NK-92 (cell line): ENCODE data around the gene AJUBA.
"Not testable (repeated sequence)": the region's sequence is repeated elsewhere in the genome, so short reads cannot be mapped to it uniquely, and the experiment has no call there.

Experiments used
- DNase-seq: peaks from one replicate; lab custom pipeline; 2025; ENCODE audit not compliant: unreplicated experiment; lab: John Stamatoyannopoulos, UW

AJUBA gene

DNA sequence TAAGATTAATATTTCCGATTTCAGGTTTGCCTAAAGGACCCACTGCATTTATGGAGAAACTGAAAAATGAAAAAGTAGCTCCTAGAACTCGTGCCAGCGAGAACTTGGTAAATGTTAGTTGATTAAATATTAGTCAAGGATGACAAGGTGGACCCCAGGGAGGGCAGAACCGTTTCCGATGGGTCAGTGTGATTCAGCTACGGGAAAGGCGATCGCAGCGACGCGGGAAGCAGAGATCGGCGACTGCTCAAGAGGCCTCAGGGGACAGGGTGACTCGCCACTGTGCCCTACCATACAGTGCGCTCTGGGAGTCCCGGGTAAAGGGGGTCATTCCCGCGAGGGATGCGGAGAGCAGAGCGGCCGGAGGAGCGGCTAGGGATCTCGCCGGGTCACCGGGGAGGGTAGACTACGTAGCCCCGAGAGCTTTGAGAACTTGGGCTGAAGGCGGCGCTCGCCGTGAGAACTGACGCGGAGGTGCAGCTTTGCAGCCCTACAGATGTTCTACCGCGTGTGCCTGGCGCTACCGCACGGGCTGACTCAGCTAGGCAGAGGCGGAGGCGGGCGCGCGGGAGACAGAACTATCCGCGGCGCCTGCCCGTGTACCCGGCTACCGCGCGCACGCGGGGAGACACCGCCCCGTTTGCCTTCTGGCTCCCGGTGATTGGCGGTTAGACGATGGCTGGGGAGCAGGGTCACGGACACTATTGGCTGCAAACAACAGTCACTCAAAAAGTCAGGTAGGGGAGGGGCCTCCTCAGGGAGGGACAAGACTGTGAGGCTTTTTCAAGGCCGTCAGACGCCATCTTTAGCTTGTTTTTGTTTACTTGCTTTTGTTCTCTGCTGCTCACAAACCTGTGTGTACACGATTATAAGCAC, 24.4 kb upstream of the AJUBA start:
- DNase-seq, result peak; percentile 84

GRCh38 chr14:23006188-23006534, 23.8 kb upstream of the AJUBA start:
- no peak for DNase-seq

- no peak for DNase-seq
These were observed 23.3 kb upstream of the AJUBA start for GRCh38 chr14:23005451-23006187.

DNA sequence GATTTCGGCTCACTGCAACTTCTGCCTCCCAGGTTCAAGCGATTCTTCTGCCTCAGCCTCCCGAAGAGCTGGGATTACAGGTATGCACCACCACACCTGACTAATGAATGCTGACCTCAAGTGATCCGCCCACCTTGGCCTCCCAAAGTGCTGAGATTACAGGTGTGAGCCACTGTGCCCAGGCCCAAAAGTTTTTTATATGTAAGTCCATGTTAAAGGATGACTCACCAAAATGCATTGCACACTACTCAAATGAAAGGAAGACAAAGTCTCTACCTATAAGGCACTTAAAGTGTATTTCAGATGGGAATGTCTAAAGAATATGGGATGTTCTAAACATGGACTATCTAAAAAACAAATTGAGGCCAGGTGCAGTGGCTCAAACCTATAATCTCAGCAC, 21.9 kb upstream of the AJUBA start:
- DNase-seq, result not testable (repeated sequence)

DNA sequence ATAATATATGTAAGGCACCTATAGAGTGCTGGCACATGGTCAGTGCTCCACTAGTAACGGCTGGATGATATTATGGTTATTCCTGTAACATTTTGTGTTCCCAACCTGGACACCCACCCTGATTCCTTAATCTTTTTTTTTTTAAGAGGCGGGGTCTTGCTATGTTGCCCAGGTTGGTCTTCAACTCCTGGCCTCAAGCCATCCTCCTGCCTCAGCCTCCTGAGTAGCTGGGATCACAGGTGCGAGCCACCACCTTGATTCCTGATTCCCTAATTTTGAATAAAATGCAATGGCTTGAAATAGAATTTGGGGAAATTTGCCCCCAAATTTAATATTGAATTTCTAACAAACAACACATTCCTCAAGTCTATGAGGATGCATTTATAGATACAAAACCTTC, 20.2 kb upstream of the AJUBA start:
- DNase-seq, result no peak

- no peak for DNase-seq
These were observed 18.5 kb upstream of the AJUBA start for GRCh38 chr14:23000860-23001259.

DNA sequence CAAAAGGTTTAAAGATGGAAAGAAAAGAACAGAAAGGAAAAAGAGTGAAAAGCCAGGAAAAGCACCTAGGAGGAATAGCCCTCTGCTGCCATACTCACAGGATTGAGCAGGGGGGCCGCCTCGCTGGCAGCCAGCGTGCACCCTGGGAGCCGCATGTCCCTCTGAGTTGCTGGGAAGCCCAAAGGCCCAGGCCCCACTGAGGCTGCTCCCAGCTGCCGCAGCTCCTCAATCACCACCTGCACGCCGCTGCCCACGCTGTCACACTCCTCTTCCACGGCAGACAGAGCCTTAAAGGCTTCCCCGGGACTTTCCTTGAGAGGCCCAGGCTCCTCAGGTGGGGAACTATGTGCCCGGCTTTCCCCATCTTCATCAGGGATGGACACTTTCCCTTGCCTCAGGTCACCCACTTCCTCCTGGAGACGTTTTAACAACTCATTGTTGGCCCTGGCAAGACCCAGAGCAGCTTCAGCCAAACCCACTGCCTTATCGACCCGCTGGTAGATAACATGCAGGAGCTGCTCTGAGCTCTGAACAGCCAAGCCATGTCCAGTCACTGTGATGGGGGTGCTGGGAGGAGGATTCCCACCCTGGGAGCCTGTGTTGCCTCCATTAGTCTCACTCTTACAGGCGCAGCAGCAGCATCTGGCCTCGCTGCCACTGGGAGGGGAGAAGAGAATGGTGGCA, 16.1 kb upstream of the AJUBA start:
- DNase-seq, result no peak

- DNase-seq, result no peak
These were observed 15.4 kb upstream of the AJUBA start for GRCh38 chr14:22997676-22998323.

DNA sequence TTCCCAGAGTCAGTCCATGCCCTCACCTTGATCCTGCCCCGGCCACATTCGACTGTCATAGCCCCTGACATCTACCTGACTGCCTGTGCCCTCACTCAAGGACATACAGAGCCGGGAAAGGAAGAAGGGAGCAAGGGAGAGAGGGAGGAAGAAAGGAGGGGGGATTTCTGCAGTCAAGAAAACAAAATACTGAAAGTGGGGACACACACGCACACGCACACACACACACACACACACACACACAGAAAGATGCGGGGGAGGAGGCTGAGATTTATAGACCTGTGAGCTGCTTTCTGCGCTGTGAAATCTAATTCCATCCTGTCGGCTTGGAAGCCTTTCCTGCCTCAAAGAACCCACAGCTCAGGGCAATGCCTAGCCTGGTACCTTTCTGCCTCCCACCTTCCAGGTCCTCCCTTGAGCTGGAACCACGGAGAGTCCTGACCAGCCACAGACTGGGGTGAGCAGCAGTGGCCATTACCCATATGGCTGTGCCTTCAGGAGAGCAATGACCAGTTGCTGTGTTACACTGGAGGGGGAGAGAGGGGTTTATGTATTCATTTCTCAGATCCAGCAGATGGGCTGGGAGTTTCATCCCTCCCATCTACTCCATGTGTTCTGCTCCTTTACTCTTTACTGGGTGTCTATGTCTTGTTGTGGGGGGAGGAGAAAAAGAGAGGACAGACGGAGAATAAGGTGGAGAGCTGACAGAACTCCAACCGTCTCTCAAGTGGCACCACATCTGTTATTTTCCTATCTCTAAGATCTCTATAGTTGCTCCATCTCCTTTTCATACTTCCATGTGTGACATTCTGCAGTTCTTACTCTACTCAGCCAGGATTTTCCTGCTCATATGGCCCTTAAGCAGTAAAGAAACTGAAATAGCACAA, 14.7 kb upstream of the AJUBA start:
- no peak for DNase-seq

- no peak for DNase-seq
These were observed 13.7 kb upstream of the AJUBA start for GRCh38 chr14:22995889-22996625.

- no peak for DNase-seq
These were observed 12.5 kb upstream of the AJUBA start for GRCh38 chr14:22994762-22995275.

DNA sequence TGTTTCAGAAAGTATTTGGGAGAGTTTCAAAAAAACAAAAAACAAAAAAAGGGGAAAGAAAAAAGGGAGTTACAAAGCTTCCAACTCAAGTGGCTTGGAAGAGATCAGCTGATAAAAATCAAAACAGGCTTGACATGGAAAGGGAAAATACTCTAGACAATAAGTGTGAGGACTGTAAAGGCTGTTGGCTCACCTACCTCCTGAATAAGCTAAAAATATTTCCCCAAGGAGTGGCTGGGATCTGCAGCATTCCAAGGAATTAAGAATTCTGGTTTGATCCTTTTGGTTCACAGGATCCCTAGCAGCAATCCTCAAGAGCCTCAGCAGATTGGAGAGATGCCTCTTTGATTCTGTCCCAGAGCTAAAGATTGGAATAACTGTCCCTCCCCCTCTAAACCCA, 11.2 kb upstream of the AJUBA start:
- DNase-seq, result no peak

DNA sequence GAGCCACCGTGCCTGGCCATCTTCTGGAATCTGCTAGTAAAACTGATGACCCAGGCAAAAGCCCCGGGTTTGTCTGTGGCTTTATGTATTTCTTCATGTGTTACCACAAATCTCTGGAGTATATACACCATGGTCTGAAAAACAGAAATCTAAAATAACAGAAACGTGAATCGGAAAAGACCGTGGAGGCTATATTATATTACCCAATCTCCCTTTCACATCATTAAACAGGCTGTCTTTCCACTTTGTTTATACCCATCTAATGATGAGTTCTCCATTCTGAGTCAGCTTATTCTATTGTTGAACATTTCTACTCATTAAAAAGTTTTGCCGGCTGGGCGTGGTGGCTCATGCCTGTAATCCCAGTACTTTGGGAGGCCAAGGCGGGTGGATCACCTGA, 9.5 kb upstream of the AJUBA start:
- no peak for DNase-seq

DNA sequence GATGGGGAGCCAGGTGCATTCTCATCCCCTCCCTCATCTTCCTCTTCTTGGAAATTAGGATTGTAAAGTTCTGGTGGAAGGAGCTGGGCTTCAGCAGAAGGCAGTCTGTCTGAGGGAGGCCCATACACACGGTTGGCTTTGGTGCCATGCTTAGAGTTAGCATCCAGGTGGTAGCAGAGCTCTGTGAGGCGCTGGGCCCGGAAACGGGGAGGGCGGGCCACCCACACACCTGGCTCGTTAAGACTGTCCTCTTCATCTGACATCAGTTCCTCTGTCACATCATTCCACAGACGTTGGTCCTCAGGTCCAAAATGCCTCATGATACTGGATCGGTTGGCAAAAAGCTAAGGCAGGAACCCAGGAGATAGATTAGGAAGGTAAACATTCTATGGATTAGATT, 4.9 kb upstream of the AJUBA start:
- no peak for DNase-seq

DNA sequence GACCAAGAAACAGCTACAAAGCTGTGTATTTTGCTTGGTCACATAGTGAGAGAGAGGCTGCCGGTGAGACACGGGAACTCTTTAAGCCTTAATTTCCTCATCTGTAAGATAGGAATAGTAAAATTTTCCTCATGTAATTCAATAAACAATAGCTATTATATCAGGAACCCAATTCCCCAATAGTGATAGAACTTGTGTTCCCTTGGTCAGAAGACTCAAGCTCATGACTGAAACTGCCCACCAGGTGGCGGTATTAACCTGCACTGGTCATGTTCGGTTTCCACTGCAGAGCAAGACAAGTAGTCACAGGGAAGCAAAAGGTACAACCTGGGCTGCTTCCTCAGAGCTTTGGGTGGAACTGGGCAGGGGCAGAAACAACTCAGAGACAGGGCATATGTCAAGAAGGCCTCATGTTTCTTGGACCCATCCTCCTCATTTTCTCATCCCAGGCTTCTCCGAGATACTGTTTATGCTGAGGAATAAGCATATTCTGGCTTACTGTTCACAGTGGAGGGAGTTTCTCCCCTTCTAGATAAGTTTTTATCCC, 4.2 kb upstream of the AJUBA start:
- DNase-seq, result no peak

DNA sequence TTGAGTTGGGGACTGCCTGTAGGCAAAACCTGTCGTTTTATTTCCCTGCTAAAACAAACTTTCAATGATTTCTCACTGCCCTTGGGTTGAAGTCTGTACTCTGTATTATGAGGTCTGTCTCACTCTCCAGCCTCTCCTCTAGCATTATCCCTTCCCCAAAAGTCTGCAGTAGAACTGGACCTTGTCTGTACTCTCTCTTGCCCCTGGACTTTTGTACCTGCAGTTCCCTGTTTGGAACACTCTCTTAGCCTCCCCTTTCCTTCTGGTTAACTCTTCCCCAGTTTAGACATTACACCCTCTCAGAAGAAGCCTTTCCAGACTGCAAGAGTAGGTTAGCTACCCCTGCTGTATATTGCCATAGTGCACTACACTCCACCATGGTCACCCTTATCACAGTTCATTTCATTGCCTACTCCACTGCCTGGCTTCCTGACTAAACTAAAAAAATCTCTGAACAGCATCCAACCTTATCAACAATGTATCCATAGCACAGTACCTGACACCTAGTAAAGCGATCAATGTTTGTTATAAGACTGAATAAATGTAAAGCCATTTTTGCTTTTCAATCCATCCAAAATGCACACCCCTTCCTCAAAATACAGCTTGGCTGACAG, 3.6 kb upstream of the AJUBA start:
- no peak for DNase-seq

GRCh38 chr14:22984959-22985658, 2.8 kb upstream of the AJUBA start:
- DNase-seq, result no peak

GRCh38 chr14:22981876-22982476, 375 bp downstream of the AJUBA start:
- DNase-seq, result no peak
